ENCODE measurements around the gene KDM5B.

KDM5B gene

GRCh38 chr1:202685641-202686040 lies 122.6 kb downstream of the KDM5B start:
- DNase-seq (ENCODE audit: low read depth in 2 of 2): no peak

GRCh38 chr1:202684716-202685115 lies 123.5 kb downstream of the KDM5B start:
- no peak for DNase-seq (ENCODE audit: low read depth in 2 of 2)

- DNase-seq (ENCODE audit: low read depth in 2 of 2): no peak
Measured at GRCh38 chr1:202683029-202683428, 125.2 kb downstream of the KDM5B start.

- no peak for DNase-seq (ENCODE audit: low read depth in 2 of 2)
Measured at GRCh38 chr1:202682477-202682876, 125.7 kb downstream of the KDM5B start.

GRCh38 chr1:202681736-202682420 lies 126.3 kb downstream of the KDM5B start:
- DNase-seq (ENCODE audit: low read depth in 2 of 2): no peak

GRCh38 chr1:202680586-202681352 lies 127.5 kb downstream of the KDM5B start:
- no peak for DNase-seq (ENCODE audit: low read depth in 2 of 2)

GRCh38 chr1:202679406-202680177 lies 128.6 kb downstream of the KDM5B start:
- no peak for DNase-seq (ENCODE audit: low read depth in 2 of 2)

GRCh38 chr1:202677433-202677832 lies 130.8 kb downstream of the KDM5B start:
- DNase-seq (ENCODE audit: low read depth in 2 of 2): no peak
